Peyer's patch (tissue), 4 donors: Measurements from ENCODE around the gene ZDHHC19.

Source experiments
- POLR2A ChIP-seq, 2 donors: fragments of 450-650 bp; IDR thresholded peaks; one replicate each; pipeline ENCODE4 v1.5.1; 2017; ENCODE audit warnings: antibody characterized with exemption in 2 of 2, mild to moderate bottlenecking in 2 of 2, moderate library complexity in 2 of 2
- TF ChIP-seq, protein P1 (sequence below), 6 experiments: fragments of 450-650 bp in 4 of 6; fragments of 200-600 bp in 2 of 6; sonication (generic) in 1 of 6; IDR thresholded peaks; one replicate each; pipeline ENCODE4 v1.5.1; 2017 to 2019; ENCODE audit warnings: antibody characterized with exemption in 6 of 6, mild to moderate bottlenecking in 3 of 6, moderate library complexity in 1 of 6

DNA sequence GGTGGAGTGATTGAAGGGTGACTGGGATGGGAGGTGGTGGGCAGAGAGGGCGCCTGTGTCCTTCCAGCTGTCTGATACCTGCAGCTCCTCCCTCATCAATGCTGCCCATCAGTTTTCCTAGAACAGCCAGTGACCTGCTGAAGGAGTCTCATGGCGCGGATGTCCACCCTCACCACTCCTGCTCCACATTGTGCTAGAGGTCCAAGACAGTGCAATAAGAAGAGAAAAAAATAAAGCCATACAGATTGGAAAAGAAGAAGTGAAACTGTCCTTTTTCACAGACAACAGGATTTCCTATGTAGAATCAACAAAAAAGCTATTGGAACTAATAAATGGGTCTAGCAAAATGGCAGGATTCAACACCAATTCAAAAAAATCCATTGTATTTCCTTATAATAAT is 7.4 kb downstream of the ZDHHC19 start:
- TF ChIP-seq, protein P1, sequence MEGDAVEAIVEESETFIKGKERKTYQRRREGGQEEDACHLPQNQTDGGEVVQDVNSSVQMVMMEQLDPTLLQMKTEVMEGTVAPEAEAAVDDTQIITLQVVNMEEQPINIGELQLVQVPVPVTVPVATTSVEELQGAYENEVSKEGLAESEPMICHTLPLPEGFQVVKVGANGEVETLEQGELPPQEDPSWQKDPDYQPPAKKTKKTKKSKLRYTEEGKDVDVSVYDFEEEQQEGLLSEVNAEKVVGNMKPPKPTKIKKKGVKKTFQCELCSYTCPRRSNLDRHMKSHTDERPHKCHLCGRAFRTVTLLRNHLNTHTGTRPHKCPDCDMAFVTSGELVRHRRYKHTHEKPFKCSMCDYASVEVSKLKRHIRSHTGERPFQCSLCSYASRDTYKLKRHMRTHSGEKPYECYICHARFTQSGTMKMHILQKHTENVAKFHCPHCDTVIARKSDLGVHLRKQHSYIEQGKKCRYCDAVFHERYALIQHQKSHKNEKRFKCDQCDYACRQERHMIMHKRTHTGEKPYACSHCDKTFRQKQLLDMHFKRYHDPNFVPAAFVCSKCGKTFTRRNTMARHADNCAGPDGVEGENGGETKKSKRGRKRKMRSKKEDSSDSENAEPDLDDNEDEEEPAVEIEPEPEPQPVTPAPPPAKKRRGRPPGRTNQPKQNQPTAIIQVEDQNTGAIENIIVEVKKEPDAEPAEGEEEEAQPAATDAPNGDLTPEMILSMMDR (IDR thresholded peaks at IDR 0.05) = no peak
- no peak for TF ChIP-seq POLR2A (IDR thresholded peaks at IDR 0.05)
